SK-N-MC (cell line): Measurements from ENCODE around the gene RHOA.
"Not testable (repeated sequence)": the region's sequence is repeated elsewhere in the genome, so short reads cannot be mapped to it uniquely, and the experiment has no call there.

ENCODE experiments used
- EZH2 ChIP-seq: fragments of 200-600 bp; sonication (generic); IDR thresholded peaks from one replicate; pipeline ENCODE4 v1.6.1; 2017; ENCODE audit warnings: antibody characterized with exemption
- FOXP2 ChIP-seq: optimal IDR thresholded peaks from 2 replicates; pipeline ENCODE3; 2011; ENCODE audit warnings: mild to moderate bottlenecking, moderate library complexity; ENCODE audit not compliant: insufficient read depth; ENCODE audit errors: extremely low read length, control extremely low read depth
- POLR2AphosphoS5 ChIP-seq: IDR thresholded peaks from 2 replicates; pipeline ENCODE4 v1.6.1; 2012; ENCODE audit warnings: mild to moderate bottlenecking, low read depth, low read length, borderline replicate concordance

DNA sequence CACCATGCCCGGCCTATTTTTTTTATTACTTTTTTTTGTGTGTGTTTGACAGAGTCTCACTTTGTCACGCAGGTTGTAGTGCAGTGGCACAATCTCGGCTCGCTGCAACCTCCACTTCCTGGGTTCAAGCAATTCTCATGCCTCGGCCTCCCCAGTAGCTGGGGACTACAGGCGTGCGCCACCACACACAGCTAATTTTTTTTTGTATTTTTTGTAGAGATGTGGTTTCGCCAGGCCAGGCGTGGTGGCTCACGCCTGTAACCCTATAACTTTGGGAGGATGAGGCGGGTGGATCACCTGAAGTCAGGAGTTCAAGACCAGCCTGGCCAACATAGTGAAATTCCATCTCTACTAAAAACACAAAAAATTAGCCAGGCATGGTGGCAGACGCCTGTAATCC lies 63.4 kb downstream of the RHOA start:
- TF ChIP-seq POLR2AphosphoS5, EZH2, FOXP2: not testable (repeated sequence)
